NCI-H345 treated with DMSO at 0.1 percent for 48 hours (cell line): ENCODE results near the gene SREBF1.

Experiments
- DNase-seq: peaks from one replicate; lab custom pipeline; 2025; ENCODE audit not compliant: unreplicated experiment; lab: John Stamatoyannopoulos, UW

SREBF1 gene

GRCh38 chr17:17859909-17860765, 23.4 kb upstream of the SREBF1 start:
- DNase-seq = peak; percentile 5

GRCh38 chr17:17857496-17857895, 20.7 kb upstream of the SREBF1 start:
- DNase-seq = no peak

GRCh38 chr17:17856386-17856785, 19.6 kb upstream of the SREBF1 start:
- no peak for DNase-seq

- DNase-seq = no peak
Measured at GRCh38 chr17:17855976-17856375, 19.2 kb upstream of the SREBF1 start.

- no peak for DNase-seq
Measured at GRCh38 chr17:17853811-17854447, 17.1 kb upstream of the SREBF1 start.

GRCh38 chr17:17852930-17853329, 16.1 kb upstream of the SREBF1 start:
- no peak for DNase-seq

GRCh38 chr17:17851103-17852002, 14.6 kb upstream of the SREBF1 start:
- DNase-seq = no peak

- peak; percentile 12 for DNase-seq
Measured at GRCh38 chr17:17849845-17850373, 13.1 kb upstream of the SREBF1 start.

- peak; percentile 55 for DNase-seq
Measured at GRCh38 chr17:17849147-17849820, 12.5 kb upstream of the SREBF1 start.

GRCh38 chr17:17848311-17849082, 11.7 kb upstream of the SREBF1 start:
- no peak for DNase-seq

- no peak for DNase-seq
Measured at GRCh38 chr17:17847726-17848125, 10.9 kb upstream of the SREBF1 start.

- DNase-seq = no peak
Measured at GRCh38 chr17:17847118-17847689, 10.4 kb upstream of the SREBF1 start.

GRCh38 chr17:17846645-17847044, 9.9 kb upstream of the SREBF1 start:
- no peak for DNase-seq

- no peak for DNase-seq
Measured at GRCh38 chr17:17846003-17846402, 9.2 kb upstream of the SREBF1 start.

GRCh38 chr17:17845046-17845775, 8.4 kb upstream of the SREBF1 start:
- peak; percentile 17 for DNase-seq

- no peak for DNase-seq
Measured at GRCh38 chr17:17844500-17844899, 7.7 kb upstream of the SREBF1 start.

- DNase-seq = no peak
Measured at GRCh38 chr17:17844079-17844478, 7.3 kb upstream of the SREBF1 start.

- DNase-seq = no peak
Measured at GRCh38 chr17:17843096-17843495, 6.3 kb upstream of the SREBF1 start.
